Left lung (tissue), 10 donors: ENCODE measurements around the gene GORASP1. TPM values are rescaled to one million over a fixed set of nuclear protein-coding genes. Genes with fewer than 3 reads are reported as not detected.

Experiments
- ATAC-seq: fragments of 200-7000 bp; cut with Tn5 transposase; one replicate; pipeline ENCODE4 v1.9.1; 2020; ENCODE audit warnings: moderate library complexity
- DNase-seq, 4 donors: peaks; one replicate each; pipeline ENCODE4 v3.0.0-alpha.2; 2013 to 2020
- H3K27ac ChIP-seq, 2 donors: fragments of 200-600 bp; sonication (generic) in 1 of 2; one replicate each; pipeline versions ENCODE4 v1.5.0 to v1.8.0; 2020 to 2021
- H3K27me3 ChIP-seq, 2 donors: fragments of 200-600 bp; sonication (generic) in 1 of 2; one replicate each; pipeline versions ENCODE4 v1.5.0 to v1.8.0; 2020 to 2021
- H3K36me3 ChIP-seq, 2 donors: fragments of 200-600 bp; sonication (generic) in 1 of 2; one replicate each; pipeline versions ENCODE4 v1.5.0 to v1.8.0; 2020 to 2021
- H3K4me1 ChIP-seq, 2 donors: fragments of 200-600 bp; one replicate each; pipeline ENCODE4 v1.8.0; 2021
- H3K4me3 ChIP-seq, 2 donors: fragments of 200-600 bp; sonication (generic) in 1 of 2; one replicate each; pipeline versions ENCODE4 v1.5.0 to v1.8.0; 2020 to 2021; ENCODE audit warnings: mild to moderate bottlenecking in 1 of 2
- H3K9me3 ChIP-seq, 2 donors: fragments of 200-600 bp; sonication (generic) in 1 of 2; one replicate each; pipeline versions ENCODE4 v1.5.0 to v1.8.0; 2020 to 2021
- intact Hi-C, 2 donors: fragments of 100-400 bp; cut with DNase I; formaldehyde crosslinking; loops; one replicate each; pipeline versions ENCODE4 v1.11.2 to v1.14.2; 2022
- polyA plus RNA-seq, 6 donors: library from polyadenylated mRNA; unstranded; fragments of 120-200 nt; gene quantifications; one replicate each; pipeline ENCODE4 v1.2.1, GENCODE V29; 2013; ENCODE audit not compliant: insufficient read length in 6 of 6
- total RNA-seq, 2 donors: library from RNA; stranded (reverse); fragmentation: NEBNext Ultra II Directional; extraction: Animal tissue kit (Norgen Biotek cat#: 25700); gene quantifications; one replicate each; pipeline ENCODE4 v1.2.1, GENCODE V29; 2021
- TF ChIP-seq, protein P1 (sequence below), 2 donors: fragments of 200-600 bp; sonication (generic) in 1 of 2; IDR thresholded peaks; one replicate each; pipeline versions ENCODE4 v1.5.0 to v1.8.0; 2021; ENCODE audit warnings: antibody characterized with exemption in 2 of 2
- donor health status: DM: no; HTN: yes; CAD: no.
- donor health status: DM: no; HTN: no; CAD: no.

The GORASP1 gene
- total and polyA plus RNA-seq, 8 donors, result 57.9 to 73.9 (median 62.8) TPM

DNA sequence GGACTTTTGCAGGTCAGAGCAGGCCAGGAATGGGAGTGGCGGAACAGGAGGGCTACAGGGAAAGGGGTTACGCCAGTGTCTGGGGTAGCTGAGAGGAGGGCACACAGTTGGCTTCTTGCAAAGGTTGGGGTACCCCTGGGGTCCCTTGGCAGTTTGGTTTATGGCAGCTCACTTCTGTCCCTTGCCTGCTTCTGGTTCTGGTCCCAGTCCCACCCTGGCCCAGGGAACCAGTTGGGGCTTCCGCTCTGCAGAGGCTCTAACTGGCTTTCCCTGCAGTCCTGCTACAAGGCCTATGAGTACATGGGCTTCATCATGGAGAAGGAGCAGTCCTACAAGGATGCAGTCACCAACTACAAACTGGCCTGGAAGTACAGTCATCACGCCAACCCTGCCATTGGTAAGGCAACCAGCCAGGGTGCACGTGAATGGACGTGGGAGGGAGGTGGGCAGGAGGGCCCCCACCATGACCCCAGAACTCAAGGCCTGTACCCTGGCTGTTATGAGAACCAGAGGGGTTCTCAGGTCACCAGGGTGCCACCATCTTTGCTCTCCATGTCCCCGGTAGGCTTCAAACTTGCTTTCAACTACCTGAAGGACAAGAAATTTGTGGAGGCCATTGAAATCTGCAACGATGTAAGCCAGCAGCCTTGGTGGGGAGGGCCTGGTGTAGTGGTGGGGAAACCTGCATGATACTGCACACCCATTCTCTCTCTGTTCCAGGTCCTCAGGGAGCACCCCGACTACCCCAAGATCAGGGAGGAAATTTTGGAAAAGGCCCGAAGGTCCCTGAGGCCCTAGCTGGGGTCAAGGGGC, 30.8 kb upstream of the GORASP1 start:
- TF ChIP-seq, protein P1, sequence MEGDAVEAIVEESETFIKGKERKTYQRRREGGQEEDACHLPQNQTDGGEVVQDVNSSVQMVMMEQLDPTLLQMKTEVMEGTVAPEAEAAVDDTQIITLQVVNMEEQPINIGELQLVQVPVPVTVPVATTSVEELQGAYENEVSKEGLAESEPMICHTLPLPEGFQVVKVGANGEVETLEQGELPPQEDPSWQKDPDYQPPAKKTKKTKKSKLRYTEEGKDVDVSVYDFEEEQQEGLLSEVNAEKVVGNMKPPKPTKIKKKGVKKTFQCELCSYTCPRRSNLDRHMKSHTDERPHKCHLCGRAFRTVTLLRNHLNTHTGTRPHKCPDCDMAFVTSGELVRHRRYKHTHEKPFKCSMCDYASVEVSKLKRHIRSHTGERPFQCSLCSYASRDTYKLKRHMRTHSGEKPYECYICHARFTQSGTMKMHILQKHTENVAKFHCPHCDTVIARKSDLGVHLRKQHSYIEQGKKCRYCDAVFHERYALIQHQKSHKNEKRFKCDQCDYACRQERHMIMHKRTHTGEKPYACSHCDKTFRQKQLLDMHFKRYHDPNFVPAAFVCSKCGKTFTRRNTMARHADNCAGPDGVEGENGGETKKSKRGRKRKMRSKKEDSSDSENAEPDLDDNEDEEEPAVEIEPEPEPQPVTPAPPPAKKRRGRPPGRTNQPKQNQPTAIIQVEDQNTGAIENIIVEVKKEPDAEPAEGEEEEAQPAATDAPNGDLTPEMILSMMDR (IDR thresholded peaks at IDR 0.05), result no peak
- Histone ChIP-seq H3K27me3 (no peaks in the 10 kb centered on the region), H3K4me1 (peaks cover 25 to 81% of the 10 kb centered on the region in 2 donors), H3K36me3 (peaks cover 0 to 58% of the 10 kb centered on the region in 2 donors), H3K9me3 (no peaks in the 10 kb centered on the region), H3K4me3 (no peak overlapping the region), H3K27ac (no peak overlapping the region)
- intact Hi-C loops, result no loop called here
- no peak for ATAC-seq
- DNase-seq, result no peak

DNA sequence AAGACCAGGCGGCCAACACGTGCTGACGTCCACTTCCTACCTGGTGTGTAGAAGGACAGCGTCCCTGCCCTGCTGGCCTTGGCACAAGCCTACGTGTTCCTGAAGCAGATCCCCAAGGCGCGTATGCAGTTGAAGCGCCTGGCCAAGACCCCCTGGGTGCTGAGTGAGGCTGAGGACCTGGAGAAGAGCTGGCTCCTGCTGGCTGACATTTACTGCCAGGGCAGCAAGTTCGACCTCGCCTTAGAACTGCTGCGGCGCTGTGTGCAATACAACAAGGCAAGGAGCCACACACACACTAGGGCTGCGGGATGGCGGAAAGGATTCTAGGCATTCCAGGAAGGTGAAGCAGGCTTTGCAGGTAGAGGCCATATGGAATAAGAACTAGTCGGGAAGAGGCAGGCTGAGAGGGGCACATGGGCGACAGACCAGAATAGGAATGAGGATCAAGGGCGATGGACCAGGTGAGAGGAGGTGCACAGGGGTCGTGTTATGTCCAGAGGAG, 30.1 kb upstream of the GORASP1 start:
- Histone ChIP-seq H3K4me1 (peaks cover 21 to 79% of the 10 kb centered on the region in 2 donors), H3K27ac (no peak overlapping the region), H3K36me3 (peaks cover 0 to 51% of the 10 kb centered on the region in 2 donors), H3K27me3 (no peaks in the 10 kb centered on the region), H3K4me3 (no peak overlapping the region), H3K9me3 (no peaks in the 10 kb centered on the region)
- TF ChIP-seq, protein P1 (IDR thresholded peaks at IDR 0.05), result no peak
- ATAC-seq, result no peak
- DNase-seq, result no peak
- intact Hi-C loops, result no loop called here

DNA sequence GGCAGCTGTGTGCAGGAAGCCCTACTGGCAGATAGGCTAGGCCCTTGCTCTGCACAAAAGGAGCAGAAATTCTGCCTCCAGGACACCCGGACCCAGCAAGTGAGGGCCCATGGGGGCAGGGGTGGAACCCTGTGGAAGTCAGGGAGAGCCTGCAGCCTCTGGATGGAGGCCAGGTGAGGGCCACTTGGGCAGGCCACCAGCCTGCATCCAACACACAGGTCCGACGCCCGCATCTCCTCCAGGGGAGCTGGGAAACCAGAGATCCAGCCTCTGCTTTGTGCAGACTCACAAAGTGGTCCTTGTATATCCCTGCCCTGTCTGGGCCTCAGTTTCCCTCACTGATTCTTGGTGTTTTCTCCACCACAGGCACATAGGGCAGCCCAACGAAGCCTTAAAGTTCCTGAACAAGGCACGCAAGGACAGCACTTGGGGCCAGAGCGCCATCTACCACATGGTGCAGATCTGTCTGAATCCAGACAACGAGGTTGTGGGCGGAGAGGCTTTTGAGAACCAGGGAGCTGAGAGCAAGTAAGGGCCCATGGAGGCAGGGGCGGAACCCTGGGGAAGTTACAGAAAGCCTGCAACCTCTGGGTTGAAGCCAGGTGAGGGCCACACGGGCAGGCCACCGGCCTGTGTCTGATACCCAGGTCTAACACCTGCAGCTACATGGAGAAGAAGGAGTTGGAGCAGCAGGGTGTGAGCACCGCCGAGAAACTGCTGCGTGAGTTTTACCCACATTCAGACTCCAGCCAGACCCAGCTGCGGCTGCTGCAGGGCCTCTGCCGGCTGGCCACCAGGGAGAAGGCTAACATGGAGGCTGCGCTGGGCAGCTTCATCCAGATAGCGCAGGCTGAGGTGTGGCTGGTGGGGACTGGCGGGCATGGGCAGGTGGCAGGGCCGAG, 29.4 kb upstream of the GORASP1 start:
- Histone ChIP-seq H3K4me1 (peaks cover 14 to 79% of the 10 kb centered on the region in 2 donors), H3K36me3 (peaks cover 0 to 44% of the 10 kb centered on the region in 2 donors), H3K9me3 (no peaks in the 10 kb centered on the region), H3K4me3 (no peak overlapping the region), H3K27ac (peak overlapping the region in 1 of 2 donors; percentile 42), H3K27me3 (no peaks in the 10 kb centered on the region)
- no peak for ATAC-seq
- no peak for DNase-seq
- intact Hi-C loops, result no loop called here
- TF ChIP-seq, protein P1 (IDR thresholded peaks at IDR 0.05), result no peak

DNA sequence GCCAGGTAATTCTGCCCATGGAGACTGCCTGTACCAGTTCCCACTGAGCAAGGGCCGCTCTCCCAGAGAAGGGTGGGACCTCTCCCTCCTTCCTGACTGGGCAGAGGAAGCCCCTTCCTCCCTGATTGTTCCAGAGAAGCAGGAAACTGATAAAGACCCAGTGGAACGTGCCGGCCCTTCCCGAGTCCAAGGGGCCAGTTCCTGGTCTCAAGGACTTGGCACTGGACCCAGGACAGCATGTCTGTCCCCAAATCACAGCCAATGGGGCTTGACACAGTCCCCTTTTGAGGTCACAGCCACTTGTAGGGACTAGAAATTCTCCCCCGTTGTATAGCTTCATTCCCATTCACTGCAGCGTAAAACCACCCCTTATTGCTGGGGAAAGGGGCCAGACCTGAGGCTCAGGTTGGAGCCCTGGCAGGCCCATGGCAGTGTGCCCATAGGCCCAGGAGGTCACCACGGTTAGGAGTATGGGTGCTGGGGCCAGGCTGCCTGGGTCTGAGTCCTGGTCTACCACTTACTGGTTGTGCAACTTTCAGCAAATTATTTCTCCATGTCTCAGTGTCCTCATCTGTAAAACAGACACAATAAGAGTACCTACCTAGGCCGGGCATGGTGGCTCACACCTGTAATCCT, 27.9 kb upstream of the GORASP1 start:
- ATAC-seq (peak; percentile 19), DNase-seq (no peak)
- Histone ChIP-seq H3K9me3 (no peaks in the 10 kb centered on the region), H3K4me1 (peaks cover 0 to 65% of the 10 kb centered on the region in 2 donors), H3K27me3 (no peaks in the 10 kb centered on the region), H3K4me3 (no peak overlapping the region), H3K27ac (peak overlapping the region in 1 of 2 donors; percentile 42), H3K36me3 (peaks cover 0 to 29% of the 10 kb centered on the region in 2 donors)
- intact Hi-C loops, result no loop called here
- TF ChIP-seq, protein P1 (IDR thresholded peaks at IDR 0.05), result no peak
